Smooth muscle cell of the brain vasculature (primary cell): ENCODE measurements around the gene IMPA2.

Experiments used
- DNase-seq: peaks from one replicate; pipeline ENCODE4 v3.0.0-alpha.2; 2012; ENCODE audit warnings: low read depth, low spot score

IMPA2 gene

GRCh38 chr18:11989966-11990380 is 8.7 kb downstream of the IMPA2 start:
- no peak for DNase-seq

- DNase-seq: no peak
These were observed 9.2 kb downstream of the IMPA2 start for GRCh38 chr18:11990539-11990938.

DNA sequence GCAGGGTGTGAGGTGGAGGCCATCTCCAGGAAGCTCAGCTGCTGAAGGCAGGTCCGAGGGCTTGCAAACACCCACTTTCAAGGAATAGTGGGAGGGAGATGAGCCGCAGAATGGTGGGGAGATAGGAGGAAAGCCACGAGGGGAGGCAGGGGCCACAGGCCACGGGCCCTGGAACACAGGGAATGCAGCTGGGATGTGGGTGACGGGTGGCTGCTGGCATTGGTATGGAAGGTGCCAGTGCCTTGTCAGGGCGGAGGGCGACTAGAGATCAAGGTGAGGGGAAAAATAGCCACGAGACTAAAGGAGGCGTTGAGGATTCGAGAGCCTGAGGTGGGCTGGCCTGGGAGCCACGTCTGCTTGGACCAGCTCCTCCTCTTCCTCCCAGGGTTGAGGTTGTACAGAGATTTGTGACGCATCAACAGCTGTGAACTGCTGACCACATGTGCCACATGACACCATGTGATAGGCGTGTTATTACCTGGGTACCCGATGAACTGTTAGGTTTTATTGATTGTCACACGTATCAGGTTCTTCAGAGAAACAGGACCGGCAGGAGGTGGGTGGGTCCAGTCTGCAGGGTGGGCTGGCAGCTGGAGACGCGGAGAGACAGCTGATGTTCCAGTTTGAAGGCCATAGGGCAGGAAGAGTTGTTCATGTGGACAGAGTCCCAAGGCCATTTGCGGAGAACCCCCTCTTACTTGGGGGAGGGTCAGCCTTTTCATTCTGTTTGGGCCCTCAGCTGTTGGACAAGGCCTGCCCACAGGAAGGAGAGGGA is 9.9 kb downstream of the IMPA2 start:
- no peak for DNase-seq

DNA sequence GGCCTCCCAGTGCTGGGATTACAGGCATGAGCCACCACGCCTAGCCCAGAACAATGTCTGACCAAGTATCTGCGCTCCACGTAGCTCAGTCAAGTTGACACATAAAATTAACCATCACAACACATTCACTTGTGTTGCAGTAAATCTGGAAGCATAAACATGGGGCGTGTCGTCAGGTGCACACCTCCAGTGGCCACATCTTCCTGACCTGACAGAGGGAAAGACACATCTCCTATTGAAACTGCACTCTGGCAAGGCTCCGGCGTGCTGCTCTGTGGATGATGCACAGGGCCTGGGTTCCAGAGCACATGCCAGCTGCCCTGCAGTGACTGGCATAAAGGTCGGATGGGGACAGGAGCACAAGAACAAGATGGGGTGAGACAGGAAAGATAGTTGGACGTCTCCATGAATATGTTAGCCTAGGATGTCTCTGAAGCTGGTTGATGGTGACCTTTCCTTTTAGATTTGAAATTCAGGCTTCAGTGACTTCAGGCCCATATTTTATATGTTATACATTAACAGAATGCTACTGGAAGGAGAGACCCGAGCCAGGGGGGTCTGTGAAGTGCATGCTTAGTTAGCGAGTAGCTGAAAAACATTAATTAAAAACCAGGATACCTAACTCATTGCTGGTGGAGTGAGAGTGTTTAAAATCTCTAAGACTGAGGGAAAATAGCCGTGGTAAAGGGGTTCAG is 10.9 kb downstream of the IMPA2 start:
- no peak for DNase-seq

- no peak for DNase-seq
These were observed 12.1 kb downstream of the IMPA2 start for GRCh38 chr18:11993264-11993916.

DNA sequence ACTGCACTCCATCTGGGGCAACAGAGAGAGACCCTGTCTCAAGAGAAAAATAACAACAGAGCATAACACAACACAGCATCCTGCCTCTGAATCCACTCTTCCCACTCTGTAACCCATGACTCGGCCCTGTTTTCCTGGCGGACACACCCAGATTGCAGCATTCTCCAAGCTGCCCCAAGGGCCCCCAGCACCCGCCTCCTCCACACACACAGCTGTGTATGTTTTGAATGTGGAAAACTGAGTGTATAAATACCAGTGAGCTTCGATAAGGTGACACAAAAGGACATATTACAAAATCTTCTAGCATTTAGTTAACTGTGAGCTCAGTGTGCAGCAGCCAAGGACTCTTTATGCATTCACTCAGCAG is 13.0 kb downstream of the IMPA2 start:
- DNase-seq: no peak

- no peak for DNase-seq
These were observed 13.6 kb downstream of the IMPA2 start for GRCh38 chr18:11994703-11995444.

DNA sequence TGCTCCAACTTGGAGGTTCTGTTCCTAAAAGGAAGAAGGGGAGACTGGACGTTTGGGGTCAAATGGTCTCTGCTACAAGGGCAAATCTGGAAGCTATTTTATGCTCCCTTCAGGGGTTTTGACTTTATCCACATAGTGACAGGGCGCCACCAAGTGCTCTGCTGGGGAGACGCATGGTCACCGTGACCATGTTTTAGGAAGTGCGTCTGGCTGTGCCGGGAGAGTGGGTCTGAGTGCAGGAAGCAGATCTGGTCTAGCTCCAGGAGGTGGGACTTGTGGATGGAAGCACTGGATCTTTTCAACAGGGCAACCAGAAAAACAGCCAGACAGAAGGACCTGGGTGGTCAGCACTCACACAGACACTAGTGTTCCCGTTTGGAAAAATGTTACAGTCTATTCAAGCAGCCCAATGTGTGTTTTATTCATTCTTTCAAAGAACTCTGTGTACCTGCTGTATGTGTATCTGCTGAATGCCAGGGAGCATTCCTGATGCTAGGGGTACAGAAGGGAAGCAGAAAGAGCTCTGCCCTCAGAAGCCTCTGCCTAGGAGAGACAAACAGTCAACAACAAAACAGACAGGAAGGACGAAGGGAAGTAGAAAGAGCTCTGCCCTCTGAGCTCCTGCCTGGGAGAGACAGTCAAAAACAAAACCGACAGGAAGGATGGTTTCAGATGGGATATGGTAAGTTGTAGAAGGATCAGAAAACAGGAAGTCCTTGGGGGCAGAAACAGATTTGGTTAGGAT is 14.3 kb downstream of the IMPA2 start:
- DNase-seq: no peak

DNA sequence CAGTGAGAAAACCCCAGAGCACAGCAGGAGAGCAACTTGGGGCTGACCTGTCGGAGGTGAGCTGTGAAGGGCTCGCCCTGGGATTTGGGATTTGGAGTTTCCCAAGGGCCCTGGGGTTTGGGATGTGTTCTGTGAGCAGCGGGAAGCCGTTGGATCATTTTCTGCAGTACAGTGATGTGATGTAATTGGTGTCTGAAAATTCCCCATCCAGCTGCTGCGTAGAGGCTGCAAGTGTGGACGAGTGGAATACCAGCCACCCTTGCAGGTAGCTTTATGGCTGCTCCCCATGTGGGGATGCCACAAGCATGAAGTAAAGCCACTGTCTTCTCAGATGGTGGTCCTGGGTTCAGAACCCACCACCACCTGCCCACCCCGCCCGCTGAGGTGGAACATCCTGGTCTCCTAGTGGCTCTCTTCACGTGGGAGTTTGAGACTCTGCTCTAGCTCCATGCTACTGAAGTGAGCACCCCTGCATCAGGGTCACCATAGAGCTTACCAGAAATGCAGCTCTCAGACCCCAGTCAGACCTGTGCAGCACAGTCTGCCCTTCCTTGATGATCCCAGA is 15.0 kb downstream of the IMPA2 start:
- no peak for DNase-seq

GRCh38 chr18:11996907-11997306 is 15.6 kb downstream of the IMPA2 start:
- no peak for DNase-seq

DNA sequence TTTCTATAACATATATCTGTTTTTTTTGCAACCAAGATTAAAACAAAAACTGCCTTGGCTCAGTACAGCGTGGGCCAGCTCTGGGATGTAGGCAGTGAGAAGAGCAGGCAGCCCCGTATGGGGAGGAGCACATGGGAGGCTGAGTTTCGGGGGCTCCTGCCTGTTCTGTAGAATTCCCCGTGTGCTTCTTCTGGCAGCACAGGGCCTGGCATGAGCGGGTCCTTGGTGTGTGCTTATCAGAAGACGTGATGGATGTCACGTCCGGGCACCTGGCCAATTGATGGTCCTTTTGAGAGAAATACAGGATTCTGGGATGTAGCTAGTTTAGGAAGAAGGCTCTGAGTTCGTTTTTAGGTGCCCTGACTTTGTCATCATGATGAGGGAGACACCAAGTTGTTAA is 16.2 kb downstream of the IMPA2 start:
- DNase-seq: no peak

DNA sequence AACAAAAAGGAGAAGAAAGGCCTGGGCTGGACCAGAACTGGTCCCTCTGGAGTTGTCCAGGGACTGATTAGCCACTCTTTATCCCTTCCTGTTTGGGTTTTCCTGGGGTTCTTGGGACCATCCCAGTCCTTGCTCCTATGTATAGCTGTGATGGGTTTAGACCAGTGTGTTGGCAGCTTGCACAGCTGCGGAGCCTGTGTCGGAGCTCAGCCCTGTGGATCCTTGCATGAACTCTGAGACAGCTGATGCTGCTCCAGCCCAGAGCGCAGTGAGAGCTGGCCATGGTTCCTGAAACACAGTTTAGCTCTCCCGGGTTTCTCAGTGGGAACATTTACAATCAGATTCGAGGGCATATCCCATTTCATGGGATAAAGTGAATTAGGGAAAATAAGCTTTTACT is 16.9 kb downstream of the IMPA2 start:
- DNase-seq: no peak

- DNase-seq: no peak
These were observed 18.1 kb downstream of the IMPA2 start for GRCh38 chr18:11999429-11999828.

GRCh38 chr18:12000072-12000659 is 18.9 kb downstream of the IMPA2 start:
- no peak for DNase-seq

DNA sequence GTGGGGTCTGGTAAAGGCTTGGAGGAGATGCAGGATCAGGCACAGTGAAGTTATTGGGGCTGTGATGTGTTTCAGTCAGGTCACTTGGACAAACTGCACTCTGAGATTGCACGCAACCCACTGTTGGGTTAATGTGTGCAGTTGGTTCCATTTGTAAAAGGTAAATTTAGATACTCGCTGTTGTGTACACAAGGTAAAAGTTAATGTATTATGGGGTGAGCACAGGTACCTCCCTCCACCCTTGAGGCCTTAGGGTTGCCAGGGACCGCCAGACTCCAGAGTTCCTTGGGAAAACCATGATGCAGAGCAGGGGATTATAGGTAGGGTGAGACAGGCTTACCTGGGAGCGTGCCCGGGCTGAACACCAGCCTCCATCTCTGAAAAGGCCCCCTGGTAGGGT is 20.1 kb downstream of the IMPA2 start:
- no peak for DNase-seq

- no peak for DNase-seq
These were observed 22.6 kb downstream of the IMPA2 start for GRCh38 chr18:12003894-12004293.

GRCh38 chr18:12005538-12006487 is 24.5 kb downstream of the IMPA2 start:
- DNase-seq: no peak

DNA sequence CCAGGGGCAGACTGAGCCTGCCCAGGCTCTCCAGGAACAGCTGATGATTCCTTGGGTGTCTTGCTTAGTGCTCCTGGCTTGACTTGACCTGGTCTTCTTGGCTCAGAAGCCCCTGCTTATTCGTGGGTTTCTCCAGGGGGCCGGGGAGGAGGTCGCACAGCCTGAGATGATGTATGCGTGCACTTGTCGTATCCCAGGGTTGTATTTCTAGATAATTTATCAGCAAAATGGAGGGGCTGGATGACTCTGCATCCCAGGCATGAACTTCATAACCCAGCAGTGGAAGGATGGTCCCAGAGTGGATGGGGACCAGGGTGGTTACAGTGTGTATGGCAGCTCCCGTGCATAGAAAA is 25.2 kb downstream of the IMPA2 start:
- DNase-seq: no peak

DNA sequence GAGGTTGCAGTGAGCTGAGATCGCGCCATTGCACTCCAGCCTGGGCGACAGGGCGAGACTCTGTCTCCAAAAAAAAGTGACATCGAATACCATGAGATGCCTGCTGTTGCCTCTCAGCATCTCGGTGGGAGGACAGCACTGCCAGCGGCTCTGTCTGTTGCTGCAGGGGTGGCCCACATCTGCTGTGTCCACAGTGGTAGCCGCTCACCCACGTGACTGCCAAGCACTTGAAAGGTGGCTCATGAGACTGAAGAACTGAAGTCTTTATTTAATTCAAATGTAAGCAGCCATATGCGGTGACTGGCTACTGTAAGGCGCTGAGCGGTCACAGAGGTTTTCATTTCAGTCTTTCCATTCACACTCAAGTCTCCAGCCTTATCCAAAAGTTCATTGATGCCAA is 25.8 kb downstream of the IMPA2 start:
- DNase-seq: no peak
